CD4-positive, alpha-beta T cell (primary cell): ENCODE results near the gene FCN1. TPM values are rescaled to one million over a fixed set of nuclear protein-coding genes. Genes with fewer than 3 reads are reported as not detected.

ENCODE experiments used
- ATAC-seq: fragments of 200-7000 bp; cut with Tn5 transposase; one replicate; pipeline ENCODE4 v1.10.0; 2022; ENCODE audit warnings: mild to moderate bottlenecking; ENCODE audit not compliant: poor library complexity
- CTCF ChIA-PET: fragments of 350-600 bp; sonication (Branson Sonifier 250); formaldehyde crosslinking; loops from one replicate; lab custom pipeline; 2021; ENCODE audit warnings: antibody characterized with exemption, inconsistent platforms; lab: Charles Lee
- POLR2A ChIA-PET: fragments of 350-600 bp; sonication (Branson Sonifier 250); formaldehyde crosslinking; loops from one replicate; lab custom pipeline; 2021; ENCODE audit warnings: antibody characterized with exemption, inconsistent platforms; lab: Charles Lee
- DNase-seq, 14 experiments: peaks; one replicate each; pipeline ENCODE4 v3.0.0-alpha.2; 2013 to 2020; ENCODE audit warnings: mixed read lengths in 2 of 14
- H3K27ac ChIP-seq, 2 donors: one replicate each; pipeline versions ENCODE4 v1.5.1 to v1.7.0; 2013; ENCODE audit warnings: low read length in 2 of 2, low read depth in 1 of 2, mild to moderate bottlenecking in 1 of 2
- H3K27me3 ChIP-seq, 2 experiments: 1 replicate in 1 of 2; 2 replicates in 1 of 2; pipeline versions ENCODE4 v1.6.1 to v1.7.0; 2013; ENCODE audit warnings: low read length in 2 of 2, control low read depth in 1 of 2, mild to moderate bottlenecking in 1 of 2, moderate library complexity in 1 of 2; ENCODE audit not compliant: insufficient read depth in 2 of 2, control insufficient read depth in 1 of 2
- H3K36me3 ChIP-seq: one replicate; pipeline ENCODE4 v1.6.1; 2013; ENCODE audit warnings: low read length, control low read depth; ENCODE audit not compliant: insufficient read depth
- H3K4me1 ChIP-seq: one replicate; pipeline ENCODE4 v1.6.1; 2013; ENCODE audit warnings: low read length, control low read depth; ENCODE audit not compliant: insufficient read depth
- H3K4me3 ChIP-seq: one replicate; pipeline ENCODE4 v1.5.1; 2013; ENCODE audit warnings: mild to moderate bottlenecking, low read length, moderate library complexity
- H3K9me3 ChIP-seq, 2 experiments: 1 replicate in 1 of 2; 2 replicates in 1 of 2; pipeline versions ENCODE4 v1.6.1 to v1.7.0; 2013; ENCODE audit warnings: low read length in 2 of 2, mild to moderate bottlenecking in 2 of 2, control low read depth in 1 of 2, moderate library complexity in 1 of 2; ENCODE audit not compliant: control insufficient read depth in 1 of 2, insufficient read depth in 1 of 2
- H3K27ac Mint-ChIP-seq: one replicate; pipeline ENCODE4 v1.8.0; 2020; ENCODE audit warnings: mixed read lengths
- H3K27me3 Mint-ChIP-seq: one replicate; pipeline ENCODE4 v1.8.0; 2021; ENCODE audit warnings: mixed read lengths
- H3K36me3 Mint-ChIP-seq: one replicate; pipeline ENCODE4 v1.8.0; 2021; ENCODE audit warnings: low read depth, mixed read lengths
- H3K4me1 Mint-ChIP-seq: one replicate; pipeline ENCODE4 v1.8.0; 2021; ENCODE audit warnings: low read depth, mixed read lengths
- H3K4me3 Mint-ChIP-seq: one replicate; pipeline ENCODE4 v1.8.0; 2020; ENCODE audit warnings: mild to moderate bottlenecking, mixed read lengths
- H3K9me3 Mint-ChIP-seq: one replicate; pipeline ENCODE4 v1.8.0; 2020; ENCODE audit warnings: mixed read lengths
- CTCF ChIP-seq: fragments of 200-600 bp; IDR thresholded peaks from one replicate; pipeline ENCODE4 v1.8.0; 2022; ENCODE audit warnings: antibody characterized with exemption, mild to moderate bottlenecking
- intact Hi-C, 2 experiments: fragments of 100-400 bp; cut with DNase I in 1 of 2; cut with micrococcal nuclease in 1 of 2; formaldehyde crosslinking; loops; one replicate each; pipeline versions ENCODE4 v1.15.1 to v1.9.0; 2023 to 2025; cut with DNase I, micrococcal nuclease
- total RNA-seq, 174 experiments: library from RNA in 2 of 174; stranded (reverse) in 2 of 174; gene quantifications; one replicate each; pipeline ENCODE4 v1.2.3 and lab custom pipeline; 2021 to 2026

FCN1 gene
- total RNA-seq, 2 experiments from 2014 or later, result 9.9 to 10.5 TPM

DNA sequence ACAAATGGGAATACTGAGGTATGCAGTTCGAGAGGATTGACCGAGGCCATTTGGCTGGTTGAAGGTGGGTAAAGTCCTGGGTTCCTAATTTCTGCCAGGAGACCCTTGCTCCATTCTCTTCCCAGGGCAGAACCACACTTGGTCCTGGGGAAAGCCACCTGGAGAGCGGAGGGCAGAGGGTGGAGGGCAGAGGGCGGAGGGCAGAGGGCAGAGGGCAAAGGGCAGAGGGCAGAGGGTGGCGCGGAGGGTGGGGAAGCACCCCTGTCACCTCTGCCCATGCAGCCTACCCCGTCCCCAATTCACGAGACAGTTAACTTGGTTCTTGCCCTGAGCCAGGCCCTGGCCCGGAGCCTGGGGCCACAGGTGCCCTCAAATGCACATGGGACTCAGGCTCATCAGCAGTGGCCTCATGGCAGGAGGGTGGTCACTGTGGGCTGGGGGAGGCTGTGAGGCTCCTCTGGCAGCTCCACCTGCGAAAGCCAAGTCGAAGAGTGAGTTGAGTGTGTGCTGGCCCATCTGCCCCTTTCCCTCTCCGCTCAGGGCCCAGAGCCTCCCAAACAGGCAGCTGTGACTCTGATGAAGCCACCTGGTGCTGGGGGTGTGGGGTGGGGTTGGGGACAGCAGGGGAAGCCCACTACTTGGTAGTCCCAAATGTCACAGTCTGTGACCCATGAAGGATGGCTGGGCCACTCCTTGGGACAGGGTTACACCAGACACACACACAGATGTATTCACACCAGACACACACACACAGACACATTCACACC lies 28.0 kb upstream of the FCN1 start:
- Mint-ChIP-seq H3K9me3 (no peaks in the 10 kb centered on the region), H3K36me3 (no peaks in the 10 kb centered on the region), H3K4me1 (no peaks in the 10 kb centered on the region), H3K27me3 (no peaks in the 10 kb centered on the region), H3K4me3 (no peak overlapping the region), H3K27ac (no peak overlapping the region)
- no peaks in the 10 kb centered on the region for H3K27me3 ChIP-seq
- ChIA-PET POLR2A (no interaction called here), CTCF (no interaction called here)
- H3K4me3 ChIP-seq, result no peak overlapping the region
- no peak overlapping the region for H3K27ac ChIP-seq
- H3K4me1 ChIP-seq, result no peaks in the 10 kb centered on the region
- ATAC-seq (no peak), DNase-seq (no peak)
- peaks cover 0 to 13% of the 10 kb centered on the region in 2 experiments for H3K9me3 ChIP-seq
- H3K36me3 ChIP-seq, result no peaks in the 10 kb centered on the region
- no peak for TF ChIP-seq CTCF
- intact Hi-C loops, result no loop called here

DNA sequence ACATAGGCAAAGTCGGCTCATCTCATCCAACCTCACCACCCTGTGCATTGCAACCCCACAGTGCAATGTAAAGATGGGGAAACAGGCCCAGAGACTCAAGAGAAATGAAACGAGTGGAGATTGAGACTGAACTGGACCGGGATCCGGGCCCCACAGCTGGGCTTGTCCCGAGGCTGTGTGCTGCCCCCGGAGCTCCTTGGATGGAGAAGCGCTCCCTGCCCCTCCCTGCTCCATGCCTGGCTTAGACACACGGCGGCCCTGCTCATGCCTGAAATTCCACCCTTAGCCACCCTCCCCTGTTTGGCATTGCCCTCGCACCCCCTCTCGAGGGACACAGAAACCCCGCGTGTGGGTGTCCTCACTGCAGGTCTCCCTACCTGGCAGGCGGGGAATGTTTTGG lies 27.2 kb upstream of the FCN1 start:
- CTCF ChIA-PET, result no interaction called here
- no peak overlapping the region for H3K4me3 ChIP-seq
- TF ChIP-seq CTCF, result no peak
- no peaks in the 10 kb centered on the region for H3K36me3 ChIP-seq
- Mint-ChIP-seq H3K9me3 (no peaks in the 10 kb centered on the region), H3K4me1 (no peaks in the 10 kb centered on the region), H3K4me3 (no peak overlapping the region), H3K27ac (no peak overlapping the region), H3K36me3 (no peaks in the 10 kb centered on the region), H3K27me3 (no peaks in the 10 kb centered on the region)
- POLR2A ChIA-PET, result no interaction called here
- H3K27ac ChIP-seq, result no peak overlapping the region
- peaks cover 0 to 13% of the 10 kb centered on the region in 2 experiments for H3K9me3 ChIP-seq
- ATAC-seq (no peak), DNase-seq (no peak)
- intact Hi-C loops, result no loop called here
- no peaks in the 10 kb centered on the region for H3K4me1 ChIP-seq
- H3K27me3 ChIP-seq, result no peaks in the 10 kb centered on the region

DNA sequence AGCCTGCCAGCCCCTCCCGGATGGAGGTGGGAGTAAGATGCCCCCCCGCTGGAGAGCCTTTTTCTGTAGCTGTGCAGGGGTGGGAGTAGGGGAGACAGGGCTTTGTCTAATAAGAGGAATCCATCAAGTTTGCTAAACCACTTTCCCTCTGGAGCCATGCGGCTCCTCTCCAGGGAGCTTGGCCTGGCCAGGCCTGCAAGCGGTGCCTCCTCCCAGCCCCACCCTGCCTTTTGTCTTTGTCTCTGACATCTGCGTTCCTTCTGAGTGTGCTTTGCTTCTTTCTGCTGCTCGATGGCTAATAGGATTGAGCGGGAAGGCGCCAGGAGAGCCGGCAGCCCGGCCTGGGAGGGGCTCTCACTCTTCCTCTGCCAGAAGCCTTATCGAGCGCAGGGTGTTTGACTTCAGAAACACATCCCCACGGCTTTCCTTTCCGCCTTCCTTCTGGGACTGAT lies 26.7 kb upstream of the FCN1 start:
- no peaks in the 10 kb centered on the region for H3K36me3 ChIP-seq
- no peak for TF ChIP-seq CTCF
- intact Hi-C loops, result no loop called here
- H3K27ac ChIP-seq, result no peak overlapping the region
- no peaks in the 10 kb centered on the region for H3K27me3 ChIP-seq
- Mint-ChIP-seq H3K9me3 (no peaks in the 10 kb centered on the region), H3K4me3 (no peak overlapping the region), H3K27me3 (no peaks in the 10 kb centered on the region), H3K36me3 (no peaks in the 10 kb centered on the region), H3K4me1 (no peaks in the 10 kb centered on the region), H3K27ac (no peak overlapping the region)
- no peaks in the 10 kb centered on the region for H3K4me1 ChIP-seq
- ChIA-PET CTCF (no interaction called here), POLR2A (no interaction called here)
- DNase-seq, result no peak
- peaks cover 0 to 13% of the 10 kb centered on the region in 2 experiments for H3K9me3 ChIP-seq
- ATAC-seq, result no peak
- no peak overlapping the region for H3K4me3 ChIP-seq
